IPS-11a (cell line): ENCODE results near the gene CDHR2.
A peak's percentile ranks its signal among the peaks of the same experiment; 100 is the strongest.

Experiments
- H3K4me3 ChIP-seq: one replicate; pipeline ENCODE4 v1.5.1; 2013; ENCODE audit warnings: low read depth, low read length, control low read depth

The CDHR2 gene

DNA sequence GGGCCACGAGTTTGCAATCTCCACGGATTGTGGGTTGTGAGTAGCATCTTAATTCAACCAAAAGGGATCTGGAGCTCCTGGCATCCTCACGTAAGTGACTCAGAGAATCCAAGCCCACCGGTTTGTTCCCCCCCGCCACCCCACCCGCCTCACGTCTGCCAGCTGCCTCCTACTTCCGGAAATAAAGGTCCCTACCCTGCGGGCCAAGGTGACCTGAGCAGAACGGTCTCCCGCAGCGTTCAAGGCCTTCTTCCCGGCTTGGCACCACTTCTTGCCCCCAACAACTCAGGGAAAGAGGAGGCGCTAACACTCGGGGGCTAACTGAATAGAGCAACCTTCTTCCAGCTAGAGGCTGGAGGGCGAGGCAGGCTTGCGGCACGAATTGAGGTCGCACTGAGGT is 69.6 kb downstream of the CDHR2 start:
- no peak overlapping the region for H3K4me3 ChIP-seq

DNA sequence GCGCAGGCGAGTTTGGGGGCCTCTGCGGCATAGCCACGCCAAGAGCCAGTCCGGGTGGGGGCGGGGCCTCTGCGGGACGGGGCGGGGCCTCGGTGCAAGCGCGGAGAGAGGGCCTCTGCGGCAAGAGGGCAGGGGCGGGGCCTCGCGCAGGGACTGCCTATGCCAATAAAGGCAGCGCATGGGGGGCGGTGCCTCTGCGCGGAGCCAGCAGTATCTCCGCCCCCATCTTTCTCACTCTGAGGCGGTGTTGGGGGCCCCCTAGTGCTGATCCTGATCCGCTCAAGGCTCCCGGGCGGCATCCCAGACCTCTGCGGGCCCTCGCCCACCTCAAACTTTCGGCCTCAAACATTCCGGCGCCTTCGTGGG is 70.0 kb downstream of the CDHR2 start:
- H3K4me3 ChIP-seq = no peak overlapping the region

GRCh38 chr5:176619569-176620332 is 70.6 kb downstream of the CDHR2 start:
- H3K4me3 ChIP-seq = no peak overlapping the region

GRCh38 chr5:176620333-176620981 is 71.3 kb downstream of the CDHR2 start:
- no peak overlapping the region for H3K4me3 ChIP-seq

- H3K4me3 ChIP-seq = no peak overlapping the region
These were observed 72.5 kb downstream of the CDHR2 start for GRCh38 chr5:176621661-176622079.

GRCh38 chr5:176624142-176624541 is 75.0 kb downstream of the CDHR2 start:
- H3K4me3 ChIP-seq = no peak overlapping the region

DNA sequence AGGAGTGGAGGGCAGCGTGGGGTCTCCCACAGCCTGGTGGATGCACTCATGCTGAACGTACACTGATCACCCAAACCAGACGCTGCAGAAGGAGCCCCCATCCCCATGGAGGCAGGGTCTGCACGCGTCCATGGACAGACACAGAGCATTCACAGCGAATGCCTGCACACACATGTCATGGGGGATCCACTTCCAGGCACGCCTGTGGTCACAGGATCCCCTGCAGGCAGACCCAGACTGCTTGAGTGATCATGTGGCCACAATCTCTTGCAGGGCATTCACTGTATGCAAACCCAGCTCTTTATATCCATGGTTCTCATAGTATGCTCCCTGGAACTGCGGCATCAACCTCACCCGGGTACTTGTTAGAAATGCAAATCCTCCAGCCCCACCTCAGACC is 75.8 kb downstream of the CDHR2 start:
- H3K4me3 ChIP-seq = no peak overlapping the region

DNA sequence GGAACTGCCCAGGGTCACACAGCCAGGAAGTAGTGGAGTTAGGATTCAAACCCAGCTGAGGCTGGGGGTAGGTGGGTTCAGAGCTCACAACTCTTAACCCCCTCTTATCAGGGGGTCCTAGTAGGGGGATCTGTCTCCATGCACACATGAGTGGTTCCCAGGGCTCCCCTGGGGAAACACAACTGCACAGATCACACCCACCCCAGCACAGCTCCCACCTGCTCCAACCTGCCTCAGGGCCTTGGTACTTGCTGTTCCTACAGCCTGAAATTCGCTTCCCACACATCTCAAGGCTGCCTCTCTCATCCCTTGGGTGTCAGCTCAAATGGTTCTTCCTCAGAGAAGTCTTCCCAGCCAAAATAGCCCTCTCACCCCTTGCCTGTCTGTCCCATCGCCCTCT is 76.4 kb downstream of the CDHR2 start:
- H3K4me3 ChIP-seq = no peak overlapping the region

- H3K4me3 ChIP-seq = no peak overlapping the region
These were observed 77.1 kb downstream of the CDHR2 start for GRCh38 chr5:176625966-176626875.

- no peak overlapping the region for H3K4me3 ChIP-seq
These were observed 77.7 kb downstream of the CDHR2 start for GRCh38 chr5:176626876-176627236.

GRCh38 chr5:176627582-176627981 is 78.4 kb downstream of the CDHR2 start:
- H3K4me3 ChIP-seq = no peak overlapping the region

DNA sequence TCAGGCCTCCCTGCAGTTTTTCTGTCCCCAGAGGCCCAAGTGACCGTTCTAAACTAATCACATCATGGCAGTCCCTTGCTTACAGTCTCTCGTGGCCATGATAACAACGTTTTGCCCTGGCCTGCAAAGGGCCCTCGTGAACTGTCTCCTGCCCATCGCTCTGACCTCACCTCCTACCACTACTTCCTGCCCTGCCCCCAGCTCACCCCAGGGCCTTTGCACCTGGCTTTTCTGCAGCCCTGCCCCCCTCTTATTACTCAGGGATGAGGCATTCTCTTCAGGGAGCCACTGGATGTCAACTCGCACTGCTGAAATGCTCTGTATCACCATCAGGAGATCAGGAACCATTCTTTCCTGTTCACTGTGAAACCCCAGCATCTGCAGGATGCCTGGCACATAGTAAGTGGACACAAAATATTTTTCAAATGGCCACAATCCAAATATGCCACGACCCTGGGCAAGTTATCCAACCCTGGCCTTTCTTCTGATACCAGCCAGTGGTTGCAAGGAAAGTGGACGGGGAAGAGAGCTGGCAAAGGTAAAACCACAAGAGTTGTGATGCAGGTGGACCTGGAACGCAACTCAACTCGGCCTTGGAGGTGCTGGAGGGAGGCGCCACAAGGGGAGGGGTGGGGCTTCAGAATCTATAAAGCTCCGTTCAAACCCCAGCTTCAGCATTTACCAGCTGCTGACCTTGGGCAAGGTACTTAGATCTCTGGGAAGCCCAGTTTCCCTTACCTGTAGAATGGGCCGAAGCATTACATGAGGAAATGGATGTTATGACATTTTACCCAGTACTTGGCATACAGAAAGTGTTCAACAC is 79.5 kb downstream of the CDHR2 start:
- H3K4me3 ChIP-seq = no peak overlapping the region

GRCh38 chr5:176629317-176629852 is 80.2 kb downstream of the CDHR2 start:
- H3K4me3 ChIP-seq = peak overlapping the region; percentile 77

GRCh38 chr5:176629853-176630680 is 80.9 kb downstream of the CDHR2 start, which contains the start of the genes EIF4E1B and SNCB:
EIF4E1B (plus strand) TSS chr5:176630675; CDS start chr5:176642788, 12,113 bp downstream.
SNCB (minus strand) TSS chr5:176630534; CDS start chr5:176629654, 880 bp downstream.
- peak within 1 kb of the TSS; percentile 77 for H3K4me3 ChIP-seq

GRCh38 chr5:176630681-176631222 is 81.6 kb downstream of the CDHR2 start:
- peak overlapping the region; percentile 77 for H3K4me3 ChIP-seq

DNA sequence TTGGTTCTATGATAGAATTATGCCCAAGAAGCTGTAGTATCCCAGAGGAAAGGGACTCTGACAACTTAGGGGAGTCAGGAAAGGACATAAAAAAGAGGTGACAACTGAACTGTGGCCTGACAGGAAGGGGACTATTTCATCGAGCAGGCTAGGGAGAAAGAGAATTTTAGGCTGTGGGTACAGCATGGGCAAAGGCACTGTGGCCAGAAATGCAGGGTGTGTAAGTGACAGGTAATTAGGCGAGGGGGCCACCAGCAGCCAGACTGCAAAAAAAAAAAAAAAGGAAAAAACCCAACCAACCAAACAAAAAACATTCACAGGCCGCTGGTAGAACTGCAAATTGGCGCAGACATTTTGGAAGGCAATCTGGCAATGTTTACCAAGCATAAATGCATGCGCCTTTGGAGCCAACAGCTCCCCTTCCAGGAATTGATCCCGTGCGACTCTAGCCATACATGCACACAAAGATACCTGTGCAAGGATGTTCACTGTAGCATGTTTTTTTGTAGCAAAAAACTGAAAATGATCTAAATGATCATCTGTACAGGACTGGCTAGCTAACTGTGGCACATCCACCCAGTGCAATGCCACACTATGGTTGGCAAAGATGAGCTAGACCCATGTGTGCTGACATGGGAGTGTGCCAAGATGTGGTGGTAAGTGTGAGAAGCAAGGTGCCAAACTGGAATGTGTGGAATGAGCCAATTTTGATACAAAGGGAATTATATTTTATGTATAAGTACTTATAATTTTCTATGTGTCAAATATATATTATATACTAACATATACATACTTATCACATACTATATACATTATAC is 82.5 kb downstream of the CDHR2 start:
- H3K4me3 ChIP-seq = no peak overlapping the region

DNA sequence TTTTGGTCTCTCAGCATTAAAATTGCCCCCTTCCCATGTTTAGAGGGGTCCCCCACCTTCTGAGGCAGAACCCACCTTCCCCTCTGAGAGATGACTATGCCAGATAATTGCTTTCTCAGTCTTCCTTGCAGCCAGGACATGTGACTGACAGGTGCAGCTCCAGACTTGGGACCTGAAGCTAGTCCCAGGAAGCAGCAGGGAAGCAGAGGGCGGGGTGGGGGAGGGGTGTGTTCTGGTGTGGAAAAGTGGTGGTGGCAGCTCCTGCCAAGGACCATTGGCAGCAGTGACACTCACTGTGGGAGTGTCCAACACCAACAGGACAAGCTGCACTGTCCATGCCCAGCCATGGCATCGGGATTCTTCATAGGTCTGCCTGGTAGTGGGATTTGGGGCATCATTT is 83.6 kb downstream of the CDHR2 start:
- H3K4me3 ChIP-seq = no peak overlapping the region

GRCh38 chr5:176633598-176633997 is 84.5 kb downstream of the CDHR2 start:
- H3K4me3 ChIP-seq = no peak overlapping the region
